Left cardiac atrium (tissue), 4 donors: ENCODE data around the gene ARHGAP12. TPM values are rescaled to one million over a fixed set of nuclear protein-coding genes. Genes with fewer than 3 reads are reported as not detected.
"Not testable (repeated sequence)": the region's sequence is repeated elsewhere in the genome, so short reads cannot be mapped to it uniquely, and the experiment has no call there.

ENCODE experiments used
- ATAC-seq, 2 donors: fragments of 200-7000 bp; cut with Tn5 transposase; one replicate each; pipeline ENCODE4 v1.9.1; 2020; ENCODE audit warnings: mild to moderate bottlenecking in 2 of 2, moderate library complexity in 2 of 2
- DNase-seq: peaks from one replicate; pipeline ENCODE4 v3.0.0-alpha.2; 2020
- intact Hi-C, 2 donors: fragments of 100-400 bp; cut with DNase I; formaldehyde crosslinking; loops; one replicate each; pipeline versions ENCODE4 v1.14.1 to v1.15.1; 2022 to 2023
- total RNA-seq, 2 donors: library from RNA; stranded (reverse); fragmentation: NEBNext Ultra II Directional; extraction: Animal tissue kit (Norgen Biotek cat#: 25700); gene quantifications; one replicate each; pipeline ENCODE4 v1.2.1, GENCODE V29; 2021
- donor health status: DM: no; HTN: yes; CAD: no.
- donor health status: DM: no; HTN: yes; CAD: no; lungs with severe emphysema.
- donor health status: DM: yes; HTN: yes; CAD: no.
- donor health status: Dilated cardiomyopathy.

ARHGAP12 gene
- total RNA-seq, 2 donors from 2014 or later: 17.2 to 21.7 TPM

GRCh38 chr10:31803606-31804351 lies 124.9 kb downstream of the ARHGAP12 start:
- ATAC-seq (no peak), DNase-seq (no peak)
- intact Hi-C loops: loop anchor here (10.0 kb wide), 2 partner anchors 99 to 1059 kb away; no protein-coding TSS in a partner anchor

GRCh38 chr10:31799181-31799580 lies 129.4 kb downstream of the ARHGAP12 start:
- no peak for ATAC-seq
- DNase-seq: no peak
- intact Hi-C loops: no loop called here

DNA sequence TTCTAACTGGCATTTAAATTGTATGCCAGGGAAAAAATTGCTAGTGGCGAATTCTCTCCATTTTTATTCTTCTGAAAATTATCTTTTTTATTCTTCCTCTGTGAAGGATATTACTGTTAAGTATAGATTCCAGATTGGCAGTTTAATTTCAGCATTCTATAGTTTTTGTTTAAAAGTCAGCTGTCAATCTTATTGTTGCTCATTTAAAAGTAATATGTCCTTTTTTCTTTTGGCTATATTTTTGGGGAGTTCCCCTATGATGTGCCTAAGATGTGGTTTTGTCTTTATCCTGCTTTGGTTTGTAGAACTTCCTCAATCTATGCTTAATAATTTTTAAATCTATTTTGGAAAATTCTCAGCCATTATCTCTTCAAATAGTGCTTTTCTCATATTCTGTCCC lies 135.9 kb downstream of the ARHGAP12 start:
- intact Hi-C loops: no loop called here
- ATAC-seq: no peak
- no peak for DNase-seq

GRCh38 chr10:31789555-31789954 lies 139.1 kb downstream of the ARHGAP12 start:
- DNase-seq (no peak), ATAC-seq (no peak)
- intact Hi-C loops: no loop called here

DNA sequence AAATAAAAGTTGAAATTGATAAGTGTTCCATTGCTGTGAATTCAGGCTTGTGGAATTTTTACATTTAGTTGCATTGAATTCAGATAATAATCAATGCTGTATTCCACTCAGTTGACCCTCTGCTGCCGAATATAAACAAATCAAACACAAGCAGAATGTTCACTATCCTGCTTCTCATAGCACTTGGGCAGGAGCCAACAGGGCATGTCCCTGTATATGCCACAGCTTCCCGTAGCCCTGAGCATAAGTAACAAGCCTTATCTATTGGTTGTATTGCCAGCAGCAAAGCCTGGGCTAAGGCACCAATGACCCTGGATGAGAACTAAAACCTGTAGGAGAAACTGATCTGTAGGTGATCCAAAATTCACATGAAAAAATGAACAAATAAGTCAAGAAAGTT lies 145.9 kb downstream of the ARHGAP12 start:
- DNase-seq (no peak), ATAC-seq (no peak)
- intact Hi-C loops: no loop called here

DNA sequence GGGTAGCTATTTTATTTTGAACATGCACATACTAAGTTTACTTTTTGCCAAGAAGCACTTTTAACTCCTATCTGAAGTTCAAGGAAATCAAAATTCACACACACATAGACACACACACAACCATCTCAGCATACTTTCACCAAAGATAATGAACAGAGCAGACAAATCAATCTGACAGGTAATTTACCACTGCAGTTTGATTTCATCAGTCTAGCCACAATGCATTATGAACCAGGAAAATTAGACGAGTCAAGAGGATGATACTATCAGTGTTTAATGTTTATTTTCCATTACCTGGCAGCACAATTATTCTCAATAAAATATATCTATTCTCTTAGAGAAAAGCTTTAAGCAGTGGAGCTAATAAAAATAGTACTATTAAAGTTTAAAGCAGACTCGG lies 147.9 kb downstream of the ARHGAP12 start:
- no peak for DNase-seq
- ATAC-seq: no peak

GRCh38 chr10:31778627-31779026 lies 150.0 kb downstream of the ARHGAP12 start:
- intact Hi-C loops: loop anchor here in 1 of 2 donors (10.0 kb wide), 1 partner anchor 454 kb away; no protein-coding TSS in a partner anchor
- no peak for DNase-seq
- ATAC-seq: no peak

More for the DNA sequence above, 147.9 kb downstream of the ARHGAP12 start:
- intact Hi-C loops: no loop called here

DNA sequence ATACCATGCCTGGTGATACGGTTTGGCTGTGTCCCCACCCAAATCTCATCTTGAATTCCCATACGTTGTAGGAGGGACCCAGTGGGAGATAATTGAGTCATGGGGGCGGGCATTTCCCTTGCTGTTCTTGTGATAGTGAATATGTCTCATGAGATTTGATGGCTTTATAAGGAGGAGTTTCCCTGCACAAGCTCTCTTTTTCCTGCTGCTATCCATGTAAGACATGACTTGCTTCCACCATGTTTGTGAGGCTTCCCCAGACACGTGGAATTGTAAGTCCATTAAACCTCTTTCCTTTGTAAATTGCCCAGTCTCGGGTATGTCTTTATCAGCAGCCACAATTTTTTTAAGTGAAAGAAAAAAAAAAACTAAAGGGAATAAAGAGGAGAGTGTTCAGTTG lies 152.5 kb downstream of the ARHGAP12 start:
- intact Hi-C loops: loop anchor here in 1 of 2 donors (10.0 kb wide), 1 partner anchor 451 kb away; no protein-coding TSS in a partner anchor

DNA sequence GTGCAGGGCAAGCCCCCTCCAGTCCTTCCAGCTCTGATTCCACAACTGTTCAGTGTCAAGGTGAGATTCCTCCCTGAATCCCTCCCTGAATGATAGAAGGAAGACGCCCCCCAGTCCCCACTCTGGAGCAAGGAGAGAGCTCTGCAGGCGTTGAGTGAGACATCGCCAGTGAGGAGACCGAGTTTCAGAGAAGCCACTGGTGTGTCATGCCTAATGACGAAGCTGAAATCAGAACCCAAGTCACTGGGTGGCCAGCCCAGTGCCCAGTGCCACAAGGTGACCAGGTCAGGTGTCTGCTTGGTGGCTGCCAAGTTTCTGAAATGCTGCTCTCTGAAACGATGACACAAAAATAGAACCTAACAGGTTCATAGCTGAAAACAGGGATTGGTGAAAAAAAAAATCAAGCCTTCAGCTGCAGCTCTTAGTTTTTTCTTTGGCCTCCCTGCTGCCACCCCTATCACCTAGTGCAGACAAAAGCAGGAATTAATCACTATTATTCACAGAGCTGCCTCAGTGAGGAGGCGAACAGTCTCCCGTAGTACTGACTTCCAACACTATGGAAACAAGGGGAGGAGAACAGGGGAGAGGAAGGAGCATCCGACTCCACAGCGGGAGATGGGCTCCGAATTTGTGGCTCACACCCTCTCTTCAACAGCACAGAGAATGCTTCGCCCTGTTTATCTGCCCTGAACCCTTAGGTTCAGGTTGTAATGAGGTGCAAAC lies 153.5 kb downstream of the ARHGAP12 start:
- ATAC-seq: no peak
- intact Hi-C loops: loop anchor here in 1 of 2 donors (10.0 kb wide), 1 partner anchor 450 kb away; no protein-coding TSS in a partner anchor
- DNase-seq: no peak

More for the DNA sequence above, 152.5 kb downstream of the ARHGAP12 start:
- DNase-seq (no peak), ATAC-seq (no peak)

DNA sequence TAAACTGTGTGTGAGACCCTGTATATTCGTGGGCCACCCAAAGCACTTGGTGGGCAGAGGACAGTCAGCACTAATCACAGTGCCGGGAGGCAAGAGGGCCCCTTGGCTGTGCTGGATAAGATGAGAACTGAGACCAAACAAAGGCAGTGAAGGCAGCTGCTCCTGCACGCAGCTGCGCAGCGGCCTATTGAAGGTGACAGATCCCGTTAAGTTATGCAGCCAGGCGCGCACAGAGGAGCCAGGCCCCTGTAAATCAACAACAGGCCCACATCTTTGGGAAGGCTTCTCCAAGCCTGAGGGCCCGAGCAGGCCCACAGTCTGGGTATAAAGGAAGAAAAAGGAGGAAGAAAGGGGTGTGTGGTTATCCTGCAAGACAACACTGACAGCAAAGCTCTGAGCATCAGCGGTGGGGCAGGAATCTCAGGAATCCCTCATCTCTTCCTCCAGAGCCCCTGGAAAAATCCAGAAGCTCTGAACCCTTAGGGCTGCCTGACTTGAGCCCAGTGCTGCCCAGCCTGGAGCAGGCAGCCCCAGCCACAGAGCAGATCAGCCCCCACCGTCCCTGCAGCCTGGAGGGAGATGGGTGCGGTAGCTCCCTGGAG lies 154.2 kb downstream of the ARHGAP12 start:
- intact Hi-C loops: loop anchor here in 1 of 2 donors (10.0 kb wide), 1 partner anchor 450 kb away; no protein-coding TSS in a partner anchor
- ATAC-seq (no peak), DNase-seq (no peak)

GRCh38 chr10:31773749-31774298 lies 154.8 kb downstream of the ARHGAP12 start:
- ATAC-seq: no peak
- DNase-seq: no peak
- intact Hi-C loops: loop anchor here in 1 of 2 donors (10.0 kb wide), 1 partner anchor 449 kb away; no protein-coding TSS in a partner anchor

- intact Hi-C loops: loop anchor here in 1 of 2 donors (10.0 kb wide), 1 partner anchor 447 kb away; no protein-coding TSS in a partner anchor
- DNase-seq (peak; percentile 52), ATAC-seq (peak in 1 of 2 donors; percentile 77)
These were observed 157.2 kb downstream of the ARHGAP12 start for GRCh38 chr10:31771331-31771831.

DNA sequence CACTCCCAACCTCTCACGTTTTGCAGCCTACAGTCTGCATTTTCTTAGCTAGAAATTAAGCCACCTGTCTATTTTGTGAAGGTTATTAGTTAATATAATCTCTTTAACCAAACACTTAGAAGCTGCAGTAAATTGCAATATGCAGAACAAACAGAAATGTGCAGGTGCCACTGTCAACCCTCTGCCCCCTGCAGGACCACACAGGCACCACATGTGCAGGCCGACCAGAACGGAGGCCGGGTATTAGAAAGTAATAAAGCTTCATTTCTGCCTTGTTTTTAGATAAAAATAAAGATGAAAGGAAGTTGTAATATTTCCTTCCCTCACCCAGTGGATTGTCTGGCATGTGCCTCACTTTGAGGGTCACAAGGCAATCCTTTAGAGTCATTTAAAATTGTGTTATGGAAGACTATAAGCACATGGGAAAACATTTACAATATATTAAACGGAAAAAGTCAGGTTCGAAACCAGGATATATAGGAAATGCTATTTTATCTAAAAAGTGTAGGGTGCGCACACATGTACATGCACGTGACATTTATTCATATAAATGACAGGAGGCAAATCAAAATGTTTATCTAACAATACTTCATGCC lies 158.2 kb downstream of the ARHGAP12 start:
- DNase-seq (peak; percentile 41), ATAC-seq (peak; percentile 41 to 84)
- intact Hi-C loops: loop anchor here in 1 of 2 donors (10.0 kb wide), 1 partner anchor 446 kb away; no protein-coding TSS in a partner anchor

DNA sequence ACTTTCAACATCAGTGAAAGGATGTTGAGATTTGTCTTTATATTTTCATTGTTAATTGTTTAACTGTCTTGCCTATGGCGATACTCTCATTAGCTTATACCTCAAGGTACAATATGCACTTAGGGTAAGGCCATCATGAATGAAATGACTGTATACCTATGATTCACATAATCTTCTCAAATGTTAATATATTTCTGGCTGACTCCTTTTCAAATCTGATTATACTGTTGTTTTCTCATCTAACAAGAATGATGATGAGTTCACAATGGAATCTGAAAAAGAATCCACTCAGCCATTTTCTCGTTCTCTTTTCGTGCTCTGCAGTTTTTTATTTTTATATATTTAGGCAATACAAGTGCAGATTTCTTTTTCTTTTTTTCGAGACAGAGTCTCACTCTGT lies 159.1 kb downstream of the ARHGAP12 start:
- DNase-seq (no peak), ATAC-seq (no peak)
- intact Hi-C loops: loop anchor here in 1 of 2 donors (10.0 kb wide), 1 partner anchor 165 kb away; no protein-coding TSS in a partner anchor

- intact Hi-C loops: loop anchor here in 1 of 2 donors (10.0 kb wide), 1 partner anchor 164 kb away; no protein-coding TSS in a partner anchor
- ATAC-seq: peak in 1 of 2 donors; percentile 9
- DNase-seq: not testable (repeated sequence)
These were observed 159.7 kb downstream of the ARHGAP12 start for GRCh38 chr10:31768935-31769334.

DNA sequence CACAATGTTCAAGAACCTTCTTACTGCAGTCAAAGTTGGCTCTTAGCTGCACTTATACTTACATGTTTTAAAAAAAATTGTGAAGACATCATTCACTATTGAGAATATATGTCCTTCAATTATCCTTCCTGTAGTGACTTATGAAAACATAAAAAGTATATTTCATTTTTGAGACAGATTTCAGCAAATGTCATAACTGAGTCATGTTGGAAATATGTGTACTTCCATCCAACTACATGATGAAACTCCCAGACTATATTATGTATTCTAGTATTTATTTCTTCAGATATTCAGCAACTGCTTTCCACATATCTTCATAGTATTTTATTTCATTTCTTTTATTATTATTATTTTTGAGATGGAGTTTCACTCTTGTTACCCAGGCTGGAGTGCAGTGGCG lies 160.2 kb downstream of the ARHGAP12 start:
- no peak for DNase-seq
- ATAC-seq: peak in 1 of 2 donors; percentile 36
- intact Hi-C loops: loop anchor here in 1 of 2 donors (10.0 kb wide), 1 partner anchor 164 kb away; no protein-coding TSS in a partner anchor

- DNase-seq: no peak
- intact Hi-C loops: loop anchor here in 1 of 2 donors (10.0 kb wide), 1 partner anchor 161 kb away; no protein-coding TSS in a partner anchor
- no peak for ATAC-seq
These were observed 163.1 kb downstream of the ARHGAP12 start for GRCh38 chr10:31765541-31765940.

- ATAC-seq (no peak), DNase-seq (no peak)
- intact Hi-C loops: loop anchor here in 1 of 2 donors (10.0 kb wide), 1 partner anchor 158 kb away; no protein-coding TSS in a partner anchor
These were observed 166.3 kb downstream of the ARHGAP12 start for GRCh38 chr10:31762316-31762715.
